Esophagus muscularis mucosa (tissue), 4 donors: ENCODE results near the gene PPID. TPM values are rescaled to one million over a fixed set of nuclear protein-coding genes. Genes with fewer than 3 reads are reported as not detected.
"Not testable (repeated sequence)": the region's sequence is repeated elsewhere in the genome, so short reads cannot be mapped to it uniquely, and the experiment has no call there.

Experiments used
- DNase-seq: peaks from one replicate; pipeline ENCODE4 v3.0.0-alpha.2; 2017; ENCODE audit errors: extremely low spot score
- H3K27ac ChIP-seq, 4 donors: fragments of 200-600 bp; sonication (generic); replicated peaks in 1 of 4; 1 replicate in 3 of 4; 2 replicates in 1 of 4; pipeline ENCODE4 v1.5.1; 2016 to 2019; ENCODE audit warnings: mild to moderate bottlenecking in 1 of 4
- H3K27me3 ChIP-seq, 4 donors: fragments of 200-600 bp; sonication (generic); one replicate each; pipeline versions ENCODE4 v1.5.1 to v1.6.0; 2016 to 2019
- H3K36me3 ChIP-seq, 4 donors: fragments of 200-600 bp; sonication (generic); one replicate each; pipeline ENCODE4 v1.5.1; 2016 to 2019
- H3K4me1 ChIP-seq, 4 donors: fragments of 200-600 bp; sonication (generic); one replicate each; pipeline ENCODE4 v1.5.1; 2016 to 2019
- H3K4me3 ChIP-seq, 4 donors: fragments of 200-600 bp; sonication (generic); 1 replicate in 2 of 4; 2 replicates in 2 of 4; pipeline ENCODE4 v1.5.1; 2016 to 2019; ENCODE audit warnings: mild to moderate bottlenecking in 4 of 4, moderate library complexity in 1 of 4
- H3K9me3 ChIP-seq, 4 donors: fragments of 200-600 bp; sonication (generic); 1 replicate in 3 of 4; 2 replicates in 1 of 4; pipeline ENCODE4 v1.5.1; 2016 to 2019
- CTCF ChIP-seq, 3 experiments: fragments of 200-600 bp in 2 of 3; fragments of 450-650 bp in 1 of 3; sonication (generic) in 2 of 3; IDR thresholded peaks; one replicate each; pipeline ENCODE4 v1.5.1; 2017 to 2019; ENCODE audit warnings: antibody characterized with exemption in 3 of 3, mild to moderate bottlenecking in 2 of 3, moderate library complexity in 1 of 3
- EP300 ChIP-seq: sonication (generic); formaldehyde crosslinking; IDR thresholded peaks from one replicate; pipeline ENCODE4 v1.6.1; 2017; ENCODE audit warnings: antibody characterized with exemption
- POLR2A ChIP-seq: fragments of 450-650 bp; IDR thresholded peaks from one replicate; pipeline ENCODE4 v1.6.1; 2017; ENCODE audit warnings: antibody characterized with exemption, moderate library complexity, mild to moderate bottlenecking, low read depth
- POLR2AphosphoS5 ChIP-seq, 2 donors: sonication (generic); formaldehyde crosslinking; IDR thresholded peaks; one replicate each; pipeline ENCODE4 v1.6.1; 2017; ENCODE audit warnings: antibody characterized with exemption in 2 of 2
- WGBS: methylation state at CpG from one replicate; pipeline ENCODE4 v1.1.5; 2018; 5-methylcytosine and 5-hydroxymethylcytosine counted together
- intact Hi-C: fragments of 100-400 bp; cut with DNase I; formaldehyde crosslinking; loops from one replicate; pipeline ENCODE4 v1.15.1; 2023
- total RNA-seq, 4 donors: library from RNA; depleted of rRNA; stranded (reverse); fragments of >200 nt; gene quantifications; one replicate each; pipeline versions ENCODE4 v1.1.0 to v1.2.1, GENCODE V29; 2016

The PPID gene
- total RNA-seq, 4 donors from 2014 or later, result 17.1 to 29.0 (median 25.8) TPM

- TF ChIP-seq CTCF (IDR thresholded peaks at IDR 0.05) (no peak), EP300 (no peak), POLR2A (no peak), POLR2AphosphoS5 (IDR thresholded peaks at IDR 0.05) (no peak)
- no peak for DNase-seq
- Histone ChIP-seq H3K4me3 (peak overlapping the region in 2 of 4 donors; percentile 79 to 88), H3K27ac (no peak overlapping the region), H3K36me3 (peaks cover 5 to 46% (median 34%) of the 10 kb centered on the region in 4 donors), H3K27me3 (no peaks in the 10 kb centered on the region), H3K9me3 (no peaks in the 10 kb centered on the region), H3K4me1 (peaks cover 14 to 24% (median 20%) of the 10 kb centered on the region in 4 donors)
- intact Hi-C loops, result loop anchor here (5.0 to 10.0 kb wide), 3 partner anchors 46 to 481 kb away; partner anchors contain the start of gene FNIP2
- 90% methylated on average over 1 of the region's 1 CpG for WGBS
Observed at GRCh38 chr4:158721680-158722079, 1.5 kb downstream of the PPID start.

GRCh38 chr4:158715802-158716201 is 7.4 kb downstream of the PPID start:
- intact Hi-C loops, result no loop called here
- Histone ChIP-seq H3K4me3 (no peak overlapping the region), H3K4me1 (peaks cover 0 to 4% (median 0%) of the 10 kb centered on the region in 4 donors), H3K27ac (no peak overlapping the region), H3K9me3 (no peaks in the 10 kb centered on the region), H3K36me3 (peaks cover 31 to 100% (median 80%) of the 10 kb centered on the region in 4 donors), H3K27me3 (no peaks in the 10 kb centered on the region)
- 79% methylated on average over 3 of the region's 3 CpGs for WGBS
- TF ChIP-seq CTCF (IDR thresholded peaks at IDR 0.05) (no peak), EP300 (no peak)
- no peak for DNase-seq

- intact Hi-C loops, result no loop called here
- 79% methylated on average over 4 of the region's 4 CpGs for WGBS
- Histone ChIP-seq H3K4me1 (peaks cover 0 to 4% (median 0%) of the 10 kb centered on the region in 4 donors), H3K9me3 (no peaks in the 10 kb centered on the region), H3K4me3 (no peak overlapping the region), H3K27ac (no peak overlapping the region), H3K27me3 (no peaks in the 10 kb centered on the region), H3K36me3 (peaks cover 37 to 100% (median 84%) of the 10 kb centered on the region in 4 donors)
- no peak for TF ChIP-seq EP300
- TF ChIP-seq CTCF (IDR thresholded peaks at IDR 0.05), result no peak
- TF ChIP-seq POLR2AphosphoS5 (IDR thresholded peaks at IDR 0.05), result no peak
- no peak for TF ChIP-seq POLR2A
- DNase-seq, result no peak
Observed at GRCh38 chr4:158714937-158715336, 8.3 kb downstream of the PPID start.

GRCh38 chr4:158712622-158713021 is 10.6 kb downstream of the PPID start:
- H3K36me3 ChIP-seq, result peaks cover 54 to 100% (median 82%) of the 10 kb centered on the region in 4 donors

GRCh38 chr4:158710814-158711213 is 12.4 kb downstream of the PPID start:
- Histone ChIP-seq H3K27me3 (no peaks in the 10 kb centered on the region), H3K4me1 (no peaks in the 10 kb centered on the region), H3K36me3 (peaks cover 54 to 100% (median 83%) of the 10 kb centered on the region in 4 donors), H3K4me3 (no peak overlapping the region), H3K9me3 (no peaks in the 10 kb centered on the region), H3K27ac (no peak overlapping the region)
- DNase-seq, result no peak
- intact Hi-C loops, result no loop called here
- 62% methylated on average over 1 of the region's 1 CpG for WGBS
- TF ChIP-seq CTCF (IDR thresholded peaks at IDR 0.05) (peak in 2 of 3 experiments; percentile 11 to 20), EP300 (no peak), POLR2AphosphoS5 (IDR thresholded peaks at IDR 0.05) (no peak), POLR2A (no peak)

More at GRCh38 chr4:158712622-158713021, 10.6 kb downstream of the PPID start:
- intact Hi-C loops, H3K9me3 ChIP-seq, DNase-seq, H3K4me3 ChIP-seq, H3K27ac ChIP-seq, H3K27me3 ChIP-seq, H3K4me1 ChIP-seq: not testable (repeated sequence)
- 89% methylated on average over 4 of the region's 4 CpGs for WGBS
